HCT116 (cell line): ENCODE measurements around the gene MTHFD2L. TPM values are rescaled to one million over a fixed set of nuclear protein-coding genes. Genes with fewer than 3 reads are reported as not detected.

Experiments
- ATAC-seq: fragments of 200-7000 bp; cut with Tn5 transposase; 2 replicates; pipeline ENCODE4 v1.9.1; 2020; ENCODE audit warnings: mild to moderate bottlenecking, moderate library complexity
- BruUV-seq: library from RNA; stranded (reverse); fragments of 400-500 nt; replicated peaks from 2 replicates; lab custom pipeline; 2021; lab: Mats Ljungman, UMichigan
- CTCF ChIA-PET: fragments of 300-600 bp; sonication (Branson Sonifier 250); formaldehyde crosslinking; loops from one replicate; lab custom pipeline; 2021; ENCODE audit warnings: antibody characterized with exemption; lab: Charles Lee
- POLR2A ChIA-PET: fragments of 300-600, 350-600 bp; sonication (Branson Sonifier 250); formaldehyde crosslinking; loops from one replicate; lab custom pipeline; 2021; ENCODE audit warnings: antibody characterized with exemption; lab: Charles Lee
- RAD21 ChIA-PET, 2 experiments: fragments of 300-600 bp; sonication (Branson Sonifier 250); formaldehyde crosslinking; loops; one replicate each; lab custom pipeline; 2023; ENCODE audit warnings: low total read pairs in 2 of 2; ENCODE audit not compliant: uncharacterized antibody in 2 of 2, unreplicated experiment in 2 of 2, low non-redundant PET in 1 of 2; lab: Charles Lee
- DNase-seq: peaks from one replicate; pipeline ENCODE4 v3.0.0-alpha.2; 2010; ENCODE audit warnings: low read depth, low spot score
- H2AFZ ChIP-seq: fragments of 200-600 bp; shearing (Covaris generic), sonication (generic); 2 replicates; pipeline ENCODE4 v1.6.1; 2017; ENCODE audit warnings: low read depth, mixed run types, mixed read lengths, antibody characterized with exemption, low read length; ENCODE audit not compliant: poor library complexity, severe bottlenecking
- H3K27ac ChIP-seq: 2 replicates; pipeline ENCODE4 v1.5.1; 2012; ENCODE audit warnings: low read depth, low read length
- H3K27me3 ChIP-seq: fragments of 200-600 bp; sonication (generic); 2 replicates; pipeline ENCODE4 v1.6.1; 2016; ENCODE audit warnings: mixed run types, low read length, mixed read lengths; ENCODE audit not compliant: insufficient read depth
- H3K36me3 ChIP-seq, 2 experiments: fragments of 200-500 bp in 1 of 2; fragments of 200-600 bp in 1 of 2; sonication (Bioruptor generic) in 1 of 2; sonication (generic) in 1 of 2; 2 replicates each; pipeline versions ENCODE4 v1.5.1 to v1.6.1; 2014 to 2016; ENCODE audit warnings: low read length in 2 of 2, inconsistent platforms in 1 of 2, mixed read lengths in 1 of 2, mixed run types in 1 of 2; ENCODE audit not compliant: insufficient read depth in 2 of 2, control insufficient read depth in 1 of 2
- H3K4me1 ChIP-seq, 2 experiments: fragments of 200-600 bp in 1 of 2; sonication (generic) in 1 of 2; 2 replicates each; pipeline versions ENCODE4 v1.5.1 to v1.6.1; 2012 to 2017; ENCODE audit warnings: low read length in 2 of 2, inconsistent platforms in 1 of 2, mild to moderate bottlenecking in 1 of 2, mixed read lengths in 1 of 2, mixed run types in 1 of 2, moderate library complexity in 1 of 2; ENCODE audit not compliant: insufficient read depth in 2 of 2, control insufficient read depth in 1 of 2
- H3K4me2 ChIP-seq: fragments of 200-600 bp; sonication (generic); 2 replicates; pipeline ENCODE4 v1.6.1; 2017; ENCODE audit warnings: mixed run types, low read length, mixed read lengths
- H3K4me3 ChIP-seq, 2 experiments: fragments of 200-600 bp in 1 of 2; sonication (generic) in 1 of 2; replicated peaks in 1 of 2; 2 replicates each; pipeline ENCODE4 v1.5.1; 2011 to 2016; ENCODE audit warnings: low read length in 2 of 2, control low read depth in 1 of 2, low read depth in 1 of 2, mild to moderate bottlenecking in 1 of 2, mixed read lengths in 1 of 2, mixed run types in 1 of 2
- H3K79me2 ChIP-seq: fragments of 200-600 bp; sonication (generic); 2 replicates; pipeline ENCODE4 v1.6.1; 2017; ENCODE audit warnings: mild to moderate bottlenecking, mixed run types, low read length, moderate library complexity, mixed read lengths; ENCODE audit not compliant: insufficient read depth
- H3K9ac ChIP-seq: fragments of 200-600 bp; sonication (generic); 2 replicates; pipeline ENCODE4 v1.6.1; 2016; ENCODE audit warnings: low read length, mixed read lengths
- H3K9me2 ChIP-seq: fragments of 200-600 bp; sonication (generic), shearing (Covaris generic); 2 replicates; pipeline ENCODE4 v1.6.1; 2017; ENCODE audit warnings: mixed run types, mild to moderate bottlenecking, moderate library complexity; ENCODE audit not compliant: insufficient read depth
- H3K9me3 ChIP-seq, 2 experiments: fragments of 200-500 bp in 1 of 2; fragments of 200-600 bp in 1 of 2; sonication (Bioruptor generic) in 1 of 2; sonication (generic) in 1 of 2; 2 replicates each; pipeline ENCODE4 v1.6.1; 2014 to 2017; ENCODE audit warnings: low read length in 2 of 2, mixed read lengths in 2 of 2, inconsistent platforms in 1 of 2, low read depth in 1 of 2, mild to moderate bottlenecking in 1 of 2, mixed run types in 1 of 2, moderate library complexity in 1 of 2; ENCODE audit not compliant: control insufficient read depth in 1 of 2, insufficient read depth in 1 of 2
- H4K20me1 ChIP-seq: fragments of 200-600 bp; sonication (generic), shearing (Covaris generic); 2 replicates; pipeline ENCODE4 v1.6.1; 2017; ENCODE audit warnings: mixed run types, mild to moderate bottlenecking, moderate library complexity; ENCODE audit not compliant: insufficient read depth
- ATF3 ChIP-seq: IDR thresholded peaks from 2 replicates; pipeline ENCODE4 v1.6.1; 2012
- ELF1 ChIP-seq: IDR thresholded peaks from 2 replicates; pipeline ENCODE4 v1.6.1; 2012; ENCODE audit warnings: low read depth, borderline replicate concordance
- EZH2 ChIP-seq: fragments of 200-600 bp; sonication (generic); IDR thresholded peaks from 2 replicates; pipeline ENCODE4 v1.6.1; 2017; ENCODE audit warnings: antibody characterized with exemption, mixed run types
- EZH2phosphoT487 ChIP-seq: fragments of 200-600 bp; IDR thresholded peaks from 2 replicates; pipeline ENCODE4 v1.6.1; 2018; ENCODE audit warnings: antibody characterized with exemption, borderline replicate concordance
- FOSL1 ChIP-seq: IDR thresholded peaks from 2 replicates; pipeline ENCODE4 v1.6.1; 2012; ENCODE audit warnings: low read depth
- JUND ChIP-seq: IDR thresholded peaks from 2 replicates; pipeline ENCODE4 v1.6.1; 2012
- RAD21 ChIP-seq: IDR thresholded peaks from 2 replicates; pipeline ENCODE4 v1.6.1; 2012; ENCODE audit warnings: low read depth, mild to moderate bottlenecking
- REST ChIP-seq: IDR thresholded peaks from 2 replicates; pipeline ENCODE4 v1.6.1; 2012; ENCODE audit warnings: low read depth
- SP1 ChIP-seq: IDR thresholded peaks from 2 replicates; pipeline ENCODE4 v1.6.1; 2012; ENCODE audit warnings: low read depth
- SRF ChIP-seq: IDR thresholded peaks from 2 replicates; pipeline ENCODE4 v1.6.1; 2012; ENCODE audit warnings: low read depth
- TCF7L2 ChIP-seq: IDR thresholded peaks from 2 replicates; pipeline ENCODE4 v1.7.0; 2011; ENCODE audit warnings: borderline replicate concordance, inconsistent platforms; ENCODE audit not compliant: insufficient read depth, insufficient read length; ENCODE audit errors: extremely low read depth
- YY1 ChIP-seq: IDR thresholded peaks from 2 replicates; pipeline ENCODE4 v1.6.1; 2011; ENCODE audit warnings: low read length, low read depth, moderate library complexity, mild to moderate bottlenecking; ENCODE audit not compliant: insufficient replicate concordance; ENCODE audit errors: extremely low read depth
- ZBTB33 ChIP-seq: IDR thresholded peaks from 2 replicates; pipeline ENCODE4 v1.6.1; 2011; ENCODE audit warnings: mild to moderate bottlenecking, low read length, moderate library complexity; ENCODE audit not compliant: insufficient replicate concordance; ENCODE audit errors: extremely low read depth
- ZNF274 ChIP-seq: fragments of 200-500 bp; sonication (Bioruptor generic); IDR thresholded peaks from 2 replicates; pipeline ENCODE4 v1.6.1; 2014; ENCODE audit warnings: mild to moderate bottlenecking, low read depth, low read length, inconsistent platforms
- intact Hi-C: fragments of 100-400 bp; cut with micrococcal nuclease; formaldehyde crosslinking; loops from 2 replicates; pipeline ENCODE4 v1.10.0; 2022
- total RNA-seq: library from RNA; stranded (reverse); gene quantifications from one replicate; pipeline ENCODE4 v1.2.1, GENCODE V29; 2021; ENCODE audit not compliant: unreplicated experiment

MTHFD2L gene
- total RNA-seq, 1 experiment from 2014 or later, result 15.0 TPM

- ChIA-PET CTCF (interaction anchor here (0.8 to 1.6 kb wide), 2 partner anchors 14 to 54 kb away, joined by 4 read pairs; no protein-coding TSS in a partner anchor), POLR2A (no interaction called here), RAD21 (no interaction called here)
Measured at GRCh38 chr4:74175379-74175778, 17.5 kb downstream of the MTHFD2L start.

More at GRCh38 chr4:74175379-74175778, 17.5 kb downstream of the MTHFD2L start:
- H3K36me3 ChIP-seq, result no peaks in the 10 kb centered on the region
- no peak for TF ChIP-seq SP1
- TF ChIP-seq YY1, result no peak
- TF ChIP-seq ATF3, result no peak
- TF ChIP-seq TCF7L2, result no peak
- no peak for TF ChIP-seq RAD21
- no peak for TF ChIP-seq ELF1
- no peak for TF ChIP-seq REST
- TF ChIP-seq EZH2phosphoT487, result no peak
- TF ChIP-seq SRF, result no peak
- TF ChIP-seq JUND, result no peak
- TF ChIP-seq FOSL1, result no peak
- TF ChIP-seq EZH2, result no peak
- TF ChIP-seq ZBTB33, result no peak
- no peak for TF ChIP-seq ZNF274
- H3K27me3 ChIP-seq, result no peaks in the 10 kb centered on the region
- no peak overlapping the region for H3K27ac ChIP-seq
- ATAC-seq, result no peak
- no peak overlapping the region for H2AFZ ChIP-seq
- no peaks in the 10 kb centered on the region for H4K20me1 ChIP-seq
- H3K79me2 ChIP-seq, result no peaks in the 10 kb centered on the region
- DNase-seq, result no peak
- intact Hi-C loops, result no loop called here
- BruUV-seq, result no TSS peak
- H3K4me1 ChIP-seq, result no peaks in the 10 kb centered on the region
- no peak overlapping the region for H3K4me2 ChIP-seq
- no peaks in the 10 kb centered on the region for H3K9me3 ChIP-seq
- no peak overlapping the region for H3K4me3 ChIP-seq
- H3K9me2 ChIP-seq, result no peaks in the 10 kb centered on the region
- H3K9ac ChIP-seq, result no peak overlapping the region
